CD4-positive, CD25-positive, alpha-beta regulatory T cell (primary cell): Measurements from ENCODE around the gene VSIR. TPM values are rescaled to one million over a fixed set of nuclear protein-coding genes. Genes with fewer than 3 reads are reported as not detected.

Experiments
- ATAC-seq, 2 donors: fragments of 150-1000 bp; cut with Tn5 transposase; one replicate each; pipeline ENCODE4 v1.10.0; 2021; ENCODE audit warnings: low read depth in 2 of 2, moderate number of reproducible peaks in 2 of 2, moderate library complexity in 1 of 2
- DNase-seq, 3 donors: peaks; one replicate each; pipeline versions ENCODE4 v3.0.0 to v3.0.0-alpha.2; 2012 to 2022; ENCODE audit warnings: mixed read lengths in 1 of 3
- H3K27ac ChIP-seq: one replicate; pipeline ENCODE4 v1.7.0; 2013; ENCODE audit warnings: mild to moderate bottlenecking, low read length; ENCODE audit not compliant: insufficient read depth, poor library complexity, severe bottlenecking
- H3K27me3 ChIP-seq: one replicate; pipeline ENCODE4 v1.7.0; 2013; ENCODE audit warnings: low read length; ENCODE audit not compliant: control insufficient read depth, insufficient read depth
- H3K36me3 ChIP-seq: one replicate; pipeline ENCODE4 v1.7.0; 2013; ENCODE audit warnings: mild to moderate bottlenecking, low read length, moderate library complexity; ENCODE audit not compliant: control insufficient read depth, insufficient read depth
- H3K4me1 ChIP-seq: 2 replicates; pipeline ENCODE4 v1.7.0; 2013; ENCODE audit warnings: mild to moderate bottlenecking, low read length; ENCODE audit not compliant: insufficient read depth, control insufficient read depth, poor library complexity, severe bottlenecking
- H3K4me3 ChIP-seq: one replicate; pipeline ENCODE4 v1.7.0; 2013; ENCODE audit warnings: low read depth, mild to moderate bottlenecking, low read length, moderate library complexity
- H3K9me3 ChIP-seq, 2 experiments: 1 replicate in 1 of 2; 2 replicates in 1 of 2; pipeline ENCODE4 v1.7.0; 2013; ENCODE audit warnings: low read length in 2 of 2, mild to moderate bottlenecking in 1 of 2, moderate library complexity in 1 of 2; ENCODE audit not compliant: control insufficient read depth in 2 of 2
- H3K27ac Mint-ChIP-seq, 3 donors: one replicate each; pipeline ENCODE4 v1.8.0; 2020 to 2022; ENCODE audit warnings: mild to moderate bottlenecking in 3 of 3, mixed read lengths in 3 of 3, moderate library complexity in 2 of 3
- H3K27me3 Mint-ChIP-seq: one replicate; pipeline ENCODE4 v1.8.0; 2022; ENCODE audit warnings: mild to moderate bottlenecking, mixed read lengths
- H3K36me3 Mint-ChIP-seq: one replicate; pipeline ENCODE4 v1.8.0; 2020; ENCODE audit warnings: mixed read lengths
- H3K4me1 Mint-ChIP-seq, 4 donors: one replicate each; pipeline ENCODE4 v1.8.0; 2020 to 2022; ENCODE audit warnings: mixed read lengths in 4 of 4, mild to moderate bottlenecking in 1 of 4
- H3K4me3 Mint-ChIP-seq, 4 donors: one replicate each; pipeline ENCODE4 v1.8.0; 2020 to 2022; ENCODE audit warnings: mild to moderate bottlenecking in 4 of 4, mixed read lengths in 4 of 4, moderate library complexity in 3 of 4
- H3K9me3 Mint-ChIP-seq, 7 donors: one replicate each; pipeline ENCODE4 v1.8.0; 2020 to 2022; ENCODE audit warnings: mixed read lengths in 7 of 7, mild to moderate bottlenecking in 3 of 7, moderate library complexity in 2 of 7
- polyA plus RNA-seq, 4 donors: library from polyadenylated mRNA; unstranded; fragments of 300-500 nt; fragmentation: Illumina TruSeq; gene quantifications; one replicate each; pipeline ENCODE4 v1.2.3, GENCODE V29; 2021
- total RNA-seq: library from RNA; stranded (reverse); gene quantifications from one replicate; pipeline ENCODE4 v1.2.3, GENCODE V29; 2022

Gene VSIR
- total and polyA plus RNA-seq, 5 donors from 2014 or later = 167 to 339 (median 258) TPM

DNA sequence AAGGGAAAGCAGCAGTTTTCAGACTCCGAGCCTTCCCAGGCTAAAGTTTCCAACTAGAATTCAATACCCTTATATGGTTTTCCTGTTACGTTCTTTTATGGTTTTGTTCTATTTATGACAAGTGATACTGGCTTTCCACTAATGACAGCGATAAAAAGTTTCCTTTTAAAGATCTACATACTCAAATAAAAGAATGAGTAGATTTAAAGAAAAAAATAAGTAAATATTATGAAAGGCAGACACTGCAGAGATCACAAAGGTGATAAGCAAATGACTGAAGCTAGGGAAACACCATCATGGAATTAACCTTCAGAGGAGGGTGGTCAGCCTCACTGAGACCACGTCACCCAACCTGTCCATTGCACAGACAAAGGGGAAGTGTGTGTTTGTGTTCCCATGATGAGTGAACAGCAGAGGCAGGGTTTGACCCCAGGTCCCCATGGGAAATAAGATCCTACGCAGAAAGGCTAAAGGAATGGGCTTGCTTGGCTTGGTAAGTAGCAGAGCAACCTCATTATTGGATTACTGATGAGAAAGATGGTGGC lies 4.0 kb downstream of the VSIR start:
- peaks cover 39% of the 10 kb centered on the region for H3K36me3 ChIP-seq
- DNase-seq (peak in 1 of 3 donors; percentile 43), ATAC-seq (no peak)
- H3K4me1 ChIP-seq = peaks cover 85% of the 10 kb centered on the region
- H3K27ac ChIP-seq = peak overlapping the region; percentile 96
- Mint-ChIP-seq H3K36me3 (peaks cover 34% of the 10 kb centered on the region), H3K27me3 (peaks cover 4% of the 10 kb centered on the region), H3K4me3 (peak overlapping the region; percentile 87 to 98 (median 96)), H3K9me3 (no peaks in the 10 kb centered on the region), H3K4me1 (peaks cover 5 to 79% (median 58%) of the 10 kb centered on the region in 4 donors), H3K27ac (peak overlapping the region; percentile 96 to 98 (median 97))
- H3K9me3 ChIP-seq = no peaks in the 10 kb centered on the region
- peak overlapping the region; percentile 98 for H3K4me3 ChIP-seq
- no peaks in the 10 kb centered on the region for H3K27me3 ChIP-seq

DNA sequence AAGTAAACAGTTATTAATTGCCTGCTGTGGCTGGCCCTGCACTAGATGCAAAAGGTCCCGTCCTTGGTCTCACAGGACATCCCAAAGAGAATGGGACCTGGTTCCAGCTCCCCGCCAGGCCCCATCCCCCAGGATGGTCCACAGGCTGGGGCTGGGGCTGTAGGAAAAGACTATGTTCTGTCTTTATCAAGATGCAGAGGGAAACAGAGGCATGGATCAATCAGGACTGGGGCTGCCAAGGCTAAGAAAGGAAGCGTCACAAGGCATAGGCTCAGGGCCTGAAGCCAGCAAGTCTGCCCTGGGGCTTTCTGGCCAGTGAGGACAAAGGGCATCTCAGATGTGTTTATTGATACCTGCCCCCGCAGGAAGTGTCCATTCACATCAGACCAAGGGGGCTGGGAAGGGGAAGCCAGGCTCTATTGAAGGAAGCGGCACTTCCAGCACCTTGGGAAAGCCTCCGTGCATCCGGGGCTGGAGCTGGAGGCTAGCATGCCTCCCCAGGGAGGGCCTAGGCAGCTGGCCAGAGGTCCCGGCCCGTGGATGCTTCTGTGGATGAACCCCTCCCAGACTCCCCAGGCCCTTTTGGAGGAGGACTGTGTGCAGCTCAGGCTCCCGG lies 5.8 kb downstream of the VSIR start:
- DNase-seq (no peak), ATAC-seq (no peak)
- Mint-ChIP-seq H3K4me1 (peaks cover 12 to 90% (median 64%) of the 10 kb centered on the region in 4 donors), H3K36me3 (peaks cover 44% of the 10 kb centered on the region), H3K27me3 (no peaks in the 10 kb centered on the region), H3K27ac (peak overlapping the region; percentile 98), H3K4me3 (peak overlapping the region; percentile 87 to 94 (median 88)), H3K9me3 (no peaks in the 10 kb centered on the region)
- Histone ChIP-seq H3K4me3 (peak overlapping the region; percentile 26), H3K27me3 (no peaks in the 10 kb centered on the region), H3K4me1 (peaks cover 95% of the 10 kb centered on the region), H3K36me3 (peaks cover 57% of the 10 kb centered on the region), H3K9me3 (no peaks in the 10 kb centered on the region), H3K27ac (peak overlapping the region; percentile 96)

DNA sequence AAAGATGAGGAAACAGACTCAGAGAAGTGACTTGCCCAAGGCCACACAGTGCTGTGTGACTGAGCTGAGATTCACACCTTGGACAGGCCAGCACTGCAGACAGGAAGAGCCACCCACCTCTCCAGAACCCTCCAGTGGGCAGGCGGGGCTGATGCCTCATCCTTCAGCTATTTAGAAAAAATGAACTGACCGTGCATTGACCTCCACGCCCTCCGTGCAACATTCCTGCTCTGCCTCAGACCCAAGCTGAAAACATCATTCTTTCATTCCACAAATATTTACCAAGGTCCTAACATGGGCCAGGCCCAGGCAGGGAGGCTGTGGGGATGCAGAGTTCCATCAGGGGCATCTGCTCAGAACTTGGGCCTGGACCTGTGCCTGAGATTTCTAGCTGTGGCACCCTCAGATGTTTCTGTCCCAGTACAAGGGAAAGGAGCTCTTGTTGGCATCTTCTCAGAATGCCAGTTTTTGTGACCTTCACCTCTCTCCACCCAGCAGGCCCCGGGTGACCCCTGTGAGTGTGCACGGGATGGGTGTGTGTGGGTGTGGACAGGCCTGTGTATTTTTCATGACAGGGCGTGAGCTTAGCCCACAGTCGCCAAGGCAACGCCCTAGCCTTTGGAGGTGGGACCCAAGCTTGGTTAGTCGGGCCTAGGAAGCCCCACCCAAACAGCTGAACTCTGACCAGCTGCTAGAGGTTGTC lies 6.5 kb downstream of the VSIR start:
- ATAC-seq (no peak), DNase-seq (peak in 1 of 3 donors; percentile 86)
- Histone ChIP-seq H3K27ac (peak overlapping the region; percentile 96), H3K9me3 (no peaks in the 10 kb centered on the region), H3K36me3 (peaks cover 63% of the 10 kb centered on the region), H3K27me3 (no peaks in the 10 kb centered on the region), H3K4me1 (peaks cover 100% of the 10 kb centered on the region), H3K4me3 (peak overlapping the region; percentile 48)
- Mint-ChIP-seq H3K36me3 (peaks cover 39% of the 10 kb centered on the region), H3K27ac (peak overlapping the region; percentile 89 to 98 (median 98)), H3K27me3 (no peaks in the 10 kb centered on the region), H3K9me3 (no peaks in the 10 kb centered on the region), H3K4me3 (peak overlapping the region; percentile 77 to 88 (median 88)), H3K4me1 (peaks cover 12 to 96% (median 67%) of the 10 kb centered on the region in 4 donors)

DNA sequence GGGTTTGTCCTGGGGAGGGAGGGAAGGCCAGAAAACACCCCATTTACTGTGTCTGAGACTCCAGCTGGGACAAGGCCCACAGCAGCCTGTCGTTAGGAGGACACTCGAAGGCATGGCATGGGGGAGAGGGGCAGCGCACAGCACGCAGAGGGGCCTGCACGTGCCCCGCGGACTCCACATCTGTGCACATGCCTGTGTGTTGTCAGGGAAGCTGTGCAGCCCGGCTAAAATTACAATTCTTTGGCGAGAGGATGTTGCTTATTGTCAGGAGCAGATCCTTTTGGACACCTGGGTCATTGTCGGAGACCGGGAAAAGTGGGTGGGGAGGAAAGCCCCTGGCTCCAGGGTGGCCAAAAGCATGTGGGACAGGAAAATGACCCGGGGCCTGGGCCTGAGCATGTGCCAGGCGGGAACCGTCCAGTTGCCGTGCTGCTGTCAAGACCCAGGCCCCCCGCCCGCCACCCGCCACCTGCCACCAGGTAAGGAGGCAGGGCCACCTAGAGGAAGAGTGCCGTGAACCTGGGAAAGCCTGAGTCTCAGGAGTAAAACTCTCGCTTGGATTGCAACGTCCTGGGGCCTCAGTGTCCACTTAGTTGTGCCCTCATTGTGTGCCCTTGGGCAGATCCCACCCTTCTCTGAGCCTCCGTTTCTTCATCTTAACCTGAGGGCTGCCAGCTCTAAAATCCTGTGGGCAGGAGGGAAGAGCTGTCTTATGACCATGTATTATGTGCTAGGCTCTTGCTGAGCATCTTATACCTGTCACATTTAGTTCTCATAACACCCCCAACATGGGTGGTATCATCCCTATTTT lies 7.2 kb downstream of the VSIR start:
- ATAC-seq (no peak), DNase-seq (no peak)
- Histone ChIP-seq H3K4me1 (peaks cover 100% of the 10 kb centered on the region), H3K9me3 (no peaks in the 10 kb centered on the region), H3K27me3 (no peaks in the 10 kb centered on the region), H3K36me3 (peaks cover 71% of the 10 kb centered on the region), H3K27ac (peak overlapping the region; percentile 96), H3K4me3 (no peak overlapping the region)
- Mint-ChIP-seq H3K4me3 (peak overlapping the region; percentile 77 to 88 (median 84)), H3K4me1 (peaks cover 12 to 97% (median 65%) of the 10 kb centered on the region in 4 donors), H3K36me3 (peaks cover 35% of the 10 kb centered on the region), H3K9me3 (no peaks in the 10 kb centered on the region), H3K27me3 (no peaks in the 10 kb centered on the region), H3K27ac (peak overlapping the region; percentile 89 to 98 (median 98))

DNA sequence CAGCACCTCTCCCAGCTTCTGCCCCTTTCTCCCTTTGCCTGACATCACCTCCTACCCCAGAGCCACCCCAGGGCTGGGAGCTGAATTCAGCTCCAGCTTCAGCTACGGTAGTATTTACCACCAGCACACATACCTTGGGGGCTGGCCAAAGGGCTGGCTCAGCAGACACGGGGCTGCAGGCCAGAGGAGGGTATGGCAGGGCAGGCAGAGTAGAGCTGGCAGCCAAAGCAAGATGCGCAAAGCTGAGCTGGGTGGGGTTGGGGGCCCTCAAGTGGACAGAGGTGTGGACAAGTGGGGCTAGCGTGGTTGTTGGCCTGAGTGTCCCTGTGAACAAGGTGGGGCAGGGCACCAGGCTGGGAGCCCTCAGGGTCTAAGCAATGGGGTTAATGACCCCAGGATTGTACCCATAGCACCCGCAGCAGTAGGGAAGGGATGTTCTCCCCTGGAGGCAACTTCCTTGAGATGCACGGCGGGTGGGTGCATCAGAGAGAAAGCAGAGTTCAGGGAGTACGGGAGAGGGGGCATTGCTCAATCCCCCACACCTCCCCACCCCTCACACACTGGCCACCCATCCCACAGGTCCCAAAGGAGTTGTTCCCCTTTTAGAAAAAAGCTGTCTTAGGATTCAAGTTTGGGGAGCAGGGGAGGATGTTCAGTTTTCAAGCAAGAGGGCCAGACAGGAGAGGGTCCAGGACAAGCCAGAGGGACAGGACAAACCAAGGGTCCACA lies 8.0 kb downstream of the VSIR start:
- peak overlapping the region; percentile 86 to 98 (median 95) for H3K27ac Mint-ChIP-seq
- no peaks in the 10 kb centered on the region for H3K9me3 ChIP-seq
- H3K36me3 ChIP-seq = peaks cover 75% of the 10 kb centered on the region
- no peaks in the 10 kb centered on the region for H3K27me3 ChIP-seq
- ATAC-seq = no peak
- H3K4me3 Mint-ChIP-seq = peak overlapping the region in 3 of 4 donors; percentile 72 to 84 (median 74)
- H3K4me3 ChIP-seq = no peak overlapping the region
- H3K4me1 ChIP-seq = peaks cover 100% of the 10 kb centered on the region
- peaks cover 41% of the 10 kb centered on the region for H3K36me3 Mint-ChIP-seq
- H3K9me3 Mint-ChIP-seq = no peaks in the 10 kb centered on the region
- peak overlapping the region; percentile 96 for H3K27ac ChIP-seq
- DNase-seq = no peak
- H3K27me3 Mint-ChIP-seq = no peaks in the 10 kb centered on the region
- peaks cover 12 to 97% (median 70%) of the 10 kb centered on the region in 4 donors for H3K4me1 Mint-ChIP-seq

DNA sequence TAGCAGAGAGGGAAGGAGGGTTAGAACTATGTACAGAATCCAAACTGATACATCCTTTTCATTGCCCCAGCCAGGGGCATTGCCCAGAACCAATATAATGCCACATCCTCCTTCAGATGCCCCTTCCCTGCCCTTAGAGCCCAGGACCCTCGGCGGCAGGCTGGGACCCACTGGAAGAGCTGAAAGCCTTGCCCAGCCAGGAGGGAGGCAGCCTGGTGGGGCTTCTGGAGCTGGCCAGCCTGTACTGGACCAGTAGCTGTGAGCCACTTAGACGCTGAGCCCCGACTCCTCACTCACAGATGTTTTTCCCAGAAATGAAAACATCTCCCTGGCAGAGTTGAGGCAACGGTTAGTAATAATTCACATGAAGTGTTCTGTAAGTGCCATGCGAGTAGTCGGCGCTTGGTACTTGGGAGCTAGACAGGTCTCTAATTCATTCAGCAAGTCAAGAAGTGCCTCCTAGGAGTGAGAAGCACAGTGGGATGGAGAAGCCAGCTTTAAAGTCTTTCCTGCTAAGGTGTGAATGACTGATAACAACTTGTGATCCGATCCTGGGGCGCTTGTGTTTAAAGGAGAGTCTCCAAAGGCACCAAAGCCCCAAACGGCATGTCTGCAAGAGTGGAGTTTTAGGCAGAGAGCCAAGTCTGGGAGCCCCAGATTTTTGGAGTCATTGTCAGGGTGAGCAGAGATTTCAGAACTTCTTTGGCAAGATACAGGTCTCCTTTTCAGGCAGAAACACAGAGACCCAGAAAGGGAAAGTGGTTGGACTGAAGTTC lies 9.8 kb downstream of the VSIR start:
- Histone ChIP-seq H3K27ac (peak overlapping the region; percentile 56), H3K9me3 (no peaks in the 10 kb centered on the region), H3K4me3 (peak overlapping the region; percentile 1), H3K27me3 (no peaks in the 10 kb centered on the region), H3K4me1 (peaks cover 91% of the 10 kb centered on the region), H3K36me3 (peaks cover 74% of the 10 kb centered on the region)
- no peaks in the 10 kb centered on the region for H3K27me3 Mint-ChIP-seq
- DNase-seq (no peak), ATAC-seq (no peak)
- H3K4me1 Mint-ChIP-seq = peaks cover 8 to 92% (median 61%) of the 10 kb centered on the region in 4 donors
- H3K9me3 Mint-ChIP-seq = no peaks in the 10 kb centered on the region
- H3K4me3 Mint-ChIP-seq = peak overlapping the region; percentile 63 to 84 (median 66)
- peak overlapping the region; percentile 70 to 98 (median 95) for H3K27ac Mint-ChIP-seq
- H3K36me3 Mint-ChIP-seq = peaks cover 35% of the 10 kb centered on the region
